Brain pericyte (primary cell): ENCODE results near the gene TMEM219.

Source experiments
- DNase-seq: peaks from one replicate; pipeline ENCODE4 v3.0.0-alpha.2; 2012; ENCODE audit warnings: low read depth, low spot score

The TMEM219 gene

GRCh38 chr16:29994600-29995323, 32.9 kb downstream of the TMEM219 start:
- DNase-seq: no peak

- no peak for DNase-seq
These were observed 33.5 kb downstream of the TMEM219 start, which contains the start of gene HIRIP3 for GRCh38 chr16:29995324-29995910. HIRIP3 (minus strand) TSS chr16:29995617; CDS start chr16:29995605, 12 bp downstream.

GRCh38 chr16:29995911-29996765, 34.3 kb downstream of the TMEM219 start, which contains the start of gene INO80E:
INO80E (plus strand) TSS chr16:29996241; CDS start chr16:29996311, 70 bp downstream.
- DNase-seq: peak; percentile 76

- no peak for DNase-seq
These were observed 34.9 kb downstream of the TMEM219 start for GRCh38 chr16:29996766-29997250.

GRCh38 chr16:29999605-30000004, 37.7 kb downstream of the TMEM219 start:
- DNase-seq: no peak

GRCh38 chr16:30000735-30001631, 39.1 kb downstream of the TMEM219 start:
- no peak for DNase-seq

- DNase-seq: no peak
These were observed 40.9 kb downstream of the TMEM219 start for GRCh38 chr16:30002614-30003346.

- no peak for DNase-seq
These were observed 42.0 kb downstream of the TMEM219 start for GRCh38 chr16:30003670-30004423.

GRCh38 chr16:30004424-30004776, 42.5 kb downstream of the TMEM219 start:
- DNase-seq: no peak

GRCh38 chr16:30004811-30005242, 42.9 kb downstream of the TMEM219 start:
- no peak for DNase-seq

GRCh38 chr16:30005341-30006094, 43.6 kb downstream of the TMEM219 start:
- DNase-seq: no peak

GRCh38 chr16:30006095-30006473, 44.2 kb downstream of the TMEM219 start:
- no peak for DNase-seq

GRCh38 chr16:30006659-30007377, 44.9 kb downstream of the TMEM219 start:
- no peak for DNase-seq

- DNase-seq: no peak
These were observed 45.6 kb downstream of the TMEM219 start for GRCh38 chr16:30007378-30007895.

- no peak for DNase-seq
These were observed 47.4 kb downstream of the TMEM219 start for GRCh38 chr16:30009085-30009862.

- no peak for DNase-seq
These were observed 48.3 kb downstream of the TMEM219 start for GRCh38 chr16:30009990-30010843.
